DMS153 treated with DMSO at 0.1 percent for 48 hours (cell line): ENCODE results near the gene PRADC1.
"Not testable (repeated sequence)": the region's sequence is repeated elsewhere in the genome, so short reads cannot be mapped to it uniquely, and the experiment has no call there.

Source experiments
- DNase-seq: peaks from one replicate; lab custom pipeline; 2025; ENCODE audit not compliant: unreplicated experiment; lab: John Stamatoyannopoulos, UW

The PRADC1 gene

GRCh38 chr2:73205611-73206010, 27.4 kb downstream of the PRADC1 start:
- no peak for DNase-seq

GRCh38 chr2:73203055-73203681, 29.9 kb downstream of the PRADC1 start:
- no peak for DNase-seq

DNA sequence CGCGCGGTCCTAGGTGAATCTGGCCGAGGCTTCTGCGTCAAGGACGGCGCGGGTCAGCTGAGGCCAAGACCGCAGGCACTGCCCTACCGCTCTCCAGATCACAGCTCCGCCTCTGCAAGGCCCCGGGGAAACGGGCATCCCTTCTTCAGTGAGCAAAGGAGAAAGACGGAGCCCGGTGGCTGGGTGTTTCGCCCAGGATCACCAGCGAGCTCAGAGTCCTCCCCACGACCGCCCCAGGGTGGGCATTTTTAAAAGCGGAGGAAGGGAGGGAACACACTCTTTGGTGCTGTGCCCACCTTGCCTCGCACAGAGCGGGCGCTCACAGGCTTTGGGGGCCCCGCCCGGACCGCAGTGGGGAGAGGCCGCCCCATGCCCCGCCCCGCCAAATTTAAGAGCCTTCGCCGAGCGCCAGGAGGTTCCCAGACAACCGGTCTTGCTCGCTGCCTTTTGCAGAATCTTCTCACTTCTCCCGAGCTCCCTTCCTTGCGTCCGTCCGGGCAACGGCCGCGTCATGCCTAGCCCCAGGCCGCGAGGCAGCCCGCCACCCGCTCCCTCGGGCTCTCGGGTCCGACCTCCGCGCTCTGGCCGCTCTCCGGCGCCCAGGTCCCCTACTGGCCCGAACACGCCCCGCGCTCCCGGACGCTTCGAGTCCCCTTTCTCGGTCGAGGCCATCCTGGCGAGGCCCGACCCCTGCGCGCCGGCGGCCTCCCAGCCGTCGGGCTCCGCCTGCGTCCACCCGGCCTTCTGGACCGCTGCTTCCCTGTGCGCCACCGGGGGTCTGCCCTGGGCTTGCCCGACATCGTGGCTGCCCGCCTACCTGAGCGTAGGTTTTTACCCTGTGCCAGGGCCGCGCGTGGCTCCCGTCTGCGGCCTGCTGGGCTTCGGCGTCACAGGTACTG, 30.6 kb downstream of the PRADC1 start, which contains the start of gene NOTO:
Gene NOTO (plus strand): TSS at position 419 of the 899 bp plus-strand sequence. CDS start 93 bp downstream, at position 512.
- DNase-seq = no peak

- not testable (repeated sequence) for DNase-seq
Measured at GRCh38 chr2:73200281-73200680, 32.8 kb downstream of the PRADC1 start.

DNA sequence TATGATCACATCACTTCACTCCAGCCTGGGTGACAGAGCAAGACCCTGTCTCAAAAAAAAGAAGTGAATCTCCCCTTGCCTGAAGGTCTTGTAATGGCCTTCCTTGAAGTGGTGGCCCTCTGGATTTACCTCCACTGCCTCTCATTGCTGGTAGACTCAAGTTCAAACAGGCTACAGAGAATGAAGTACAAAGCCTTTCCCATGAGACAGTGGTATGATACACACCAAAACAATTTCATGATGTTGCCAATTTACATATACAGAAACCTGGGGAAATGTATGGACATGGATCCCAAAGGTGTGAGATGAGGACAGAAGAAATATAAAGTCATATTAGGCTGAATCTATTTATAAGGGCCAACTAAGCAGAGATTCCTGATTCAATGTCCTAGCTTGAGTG, 35.5 kb downstream of the PRADC1 start:
- no peak for DNase-seq

- no peak for DNase-seq
Measured at GRCh38 chr2:73187549-73187948, 45.5 kb downstream of the PRADC1 start.

DNA sequence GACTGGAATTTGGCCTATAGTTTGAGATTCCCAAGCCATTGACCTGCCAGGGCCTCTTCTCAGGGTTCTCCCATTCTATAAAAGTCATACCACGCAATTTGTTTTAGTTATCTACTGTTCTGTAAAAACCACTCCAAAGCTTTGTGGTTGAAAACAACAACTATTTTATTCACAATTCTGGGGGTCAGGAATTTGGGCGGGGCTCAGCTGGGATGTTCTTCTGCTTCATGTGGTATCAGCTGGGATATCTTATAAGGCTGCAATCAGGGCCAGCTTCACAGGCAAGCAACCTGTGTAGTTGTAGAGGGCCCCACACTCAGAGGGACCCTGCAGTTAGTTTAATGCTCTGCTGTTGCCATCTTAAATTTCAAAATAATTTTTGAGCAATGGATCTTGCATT, 47.1 kb downstream of the PRADC1 start:
- DNase-seq = no peak
